MCF 10A (cell line): ENCODE data around the gene TTC7B. TPM values are rescaled to one million over a fixed set of nuclear protein-coding genes. Genes with fewer than 3 reads are reported as not detected.

Experiments
- BruUV-seq: library from RNA; stranded (reverse); fragments of 400-500 nt; replicated peaks from 2 replicates; lab custom pipeline; 2021; lab: Mats Ljungman, UMichigan
- CTCF ChIA-PET: fragments of 300-600 bp; sonication (Branson Sonifier 250); formaldehyde crosslinking; extraction: SDS; loops from one replicate; lab custom pipeline; 2021; ENCODE audit warnings: antibody characterized with exemption, inconsistent platforms; lab: Yijun Ruan, JAX
- POLR2A ChIA-PET: fragments of 300-600, 350-650 bp; sonication (Branson Sonifier 250); formaldehyde crosslinking; extraction: SDS; loops from one replicate; lab custom pipeline; 2020; ENCODE audit warnings: antibody characterized with exemption, inconsistent platforms; lab: Yijun Ruan, JAX
- DNase-seq: peaks from one replicate; pipeline ENCODE4 v3.0.0-alpha.2; 2018; ENCODE audit not compliant: unreplicated experiment
- H3K27ac Mint-ChIP-seq: one replicate; pipeline ENCODE4 v1.8.0; 2022; ENCODE audit warnings: mild to moderate bottlenecking, low read depth, mixed read lengths; ENCODE audit not compliant: unreplicated experiment
- H3K27me3 Mint-ChIP-seq: one replicate; pipeline ENCODE4 v1.8.0; 2022; ENCODE audit warnings: mixed read lengths; ENCODE audit not compliant: insufficient read depth, unreplicated experiment
- H3K36me3 Mint-ChIP-seq: one replicate; pipeline ENCODE4 v1.8.0; 2022; ENCODE audit warnings: mild to moderate bottlenecking, moderate library complexity, mixed read lengths; ENCODE audit not compliant: insufficient read depth, unreplicated experiment
- H3K4me1 Mint-ChIP-seq: one replicate; pipeline ENCODE4 v1.8.0; 2022; ENCODE audit warnings: mixed read lengths; ENCODE audit not compliant: insufficient read depth, unreplicated experiment
- H3K4me3 Mint-ChIP-seq: one replicate; pipeline ENCODE4 v1.8.0; 2022; ENCODE audit warnings: mild to moderate bottlenecking, moderate library complexity, mixed read lengths; ENCODE audit not compliant: unreplicated experiment
- H3K9me3 Mint-ChIP-seq: one replicate; pipeline ENCODE4 v1.8.0; 2022; ENCODE audit warnings: mixed read lengths; ENCODE audit not compliant: unreplicated experiment
- intact Hi-C: fragments of 100-400 bp; cut with micrococcal nuclease; formaldehyde crosslinking; loops from 2 replicates; pipeline ENCODE4 v1.14.1; 2022
- total RNA-seq: library from RNA; stranded (reverse); gene quantifications from 2 replicates; pipeline ENCODE4 v1.2.3, GENCODE V29; 2022
- TF ChIP-seq, protein P1 (sequence below): fragments of 200-600 bp; IDR thresholded peaks from one replicate; pipeline ENCODE4 v1.8.0; 2022; ENCODE audit warnings: antibody characterized with exemption, mild to moderate bottlenecking; ENCODE audit not compliant: unreplicated experiment

Gene TTC7B
- total RNA-seq, 1 experiment from 2014 or later, result 31.1 TPM

DNA sequence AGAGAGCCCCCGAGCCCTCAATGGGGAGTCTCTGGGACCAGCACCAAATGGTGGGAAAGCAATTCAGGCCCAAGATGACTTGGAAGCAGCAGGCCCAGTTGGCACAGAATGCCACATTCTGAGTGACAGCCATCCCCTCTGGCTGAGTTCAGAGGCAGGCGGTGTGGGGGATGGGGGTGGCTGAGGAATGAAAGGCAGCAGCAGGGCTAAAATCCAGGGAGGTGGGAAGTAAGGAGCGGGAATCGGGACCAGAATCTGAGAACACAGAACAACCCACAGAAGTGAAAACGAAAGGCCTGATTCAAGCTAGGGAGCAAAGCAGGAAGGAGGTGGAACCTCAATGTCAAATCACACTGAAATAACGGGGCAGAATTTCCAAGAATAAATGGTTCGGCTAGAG lies 248.2 kb downstream of the TTC7B start:
- intact Hi-C loops, result no loop called here
- Mint-ChIP-seq H3K27me3 (no peaks in the 10 kb centered on the region), H3K27ac (no peak overlapping the region), H3K36me3 (no peaks in the 10 kb centered on the region), H3K4me3 (no peak overlapping the region), H3K4me1 (no peaks in the 10 kb centered on the region), H3K9me3 (no peaks in the 10 kb centered on the region)
- BruUV-seq, result no TSS peak
- POLR2A ChIA-PET, result no interaction called here
- CTCF ChIA-PET, result no interaction called here
- DNase-seq, result no peak
- TF ChIP-seq, protein P1, sequence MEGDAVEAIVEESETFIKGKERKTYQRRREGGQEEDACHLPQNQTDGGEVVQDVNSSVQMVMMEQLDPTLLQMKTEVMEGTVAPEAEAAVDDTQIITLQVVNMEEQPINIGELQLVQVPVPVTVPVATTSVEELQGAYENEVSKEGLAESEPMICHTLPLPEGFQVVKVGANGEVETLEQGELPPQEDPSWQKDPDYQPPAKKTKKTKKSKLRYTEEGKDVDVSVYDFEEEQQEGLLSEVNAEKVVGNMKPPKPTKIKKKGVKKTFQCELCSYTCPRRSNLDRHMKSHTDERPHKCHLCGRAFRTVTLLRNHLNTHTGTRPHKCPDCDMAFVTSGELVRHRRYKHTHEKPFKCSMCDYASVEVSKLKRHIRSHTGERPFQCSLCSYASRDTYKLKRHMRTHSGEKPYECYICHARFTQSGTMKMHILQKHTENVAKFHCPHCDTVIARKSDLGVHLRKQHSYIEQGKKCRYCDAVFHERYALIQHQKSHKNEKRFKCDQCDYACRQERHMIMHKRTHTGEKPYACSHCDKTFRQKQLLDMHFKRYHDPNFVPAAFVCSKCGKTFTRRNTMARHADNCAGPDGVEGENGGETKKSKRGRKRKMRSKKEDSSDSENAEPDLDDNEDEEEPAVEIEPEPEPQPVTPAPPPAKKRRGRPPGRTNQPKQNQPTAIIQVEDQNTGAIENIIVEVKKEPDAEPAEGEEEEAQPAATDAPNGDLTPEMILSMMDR, result no peak

DNA sequence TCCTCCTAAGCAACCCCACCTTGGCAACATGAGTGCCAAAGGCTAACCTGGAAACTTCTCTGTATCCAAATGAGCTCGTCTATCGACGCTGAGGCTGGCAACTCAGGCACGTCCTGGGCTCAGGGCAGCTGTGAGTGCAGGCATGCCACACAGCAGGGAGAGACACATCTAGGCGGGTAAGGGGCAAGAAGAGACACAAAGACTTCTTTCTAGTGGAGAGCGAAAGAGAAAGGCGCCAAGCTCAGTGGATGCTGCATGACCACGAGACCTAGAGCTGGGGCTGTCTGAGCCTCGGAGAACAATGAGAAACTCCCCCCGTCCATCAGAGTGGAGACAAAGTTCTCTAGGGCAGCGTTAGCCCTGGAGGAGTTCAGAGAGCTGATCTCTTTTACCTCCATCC lies 249.0 kb downstream of the TTC7B start:
- H3K36me3 Mint-ChIP-seq, result no peaks in the 10 kb centered on the region
- CTCF ChIA-PET, result no interaction called here
- no peaks in the 10 kb centered on the region for H3K27me3 Mint-ChIP-seq
- H3K9me3 Mint-ChIP-seq, result no peaks in the 10 kb centered on the region
- TF ChIP-seq, protein P1, result no peak
- DNase-seq, result no peak
- H3K27ac Mint-ChIP-seq, result no peak overlapping the region
- intact Hi-C loops, result no loop called here
- POLR2A ChIA-PET, result no interaction called here
- no TSS peak for BruUV-seq
- H3K4me1 Mint-ChIP-seq, result no peaks in the 10 kb centered on the region
- H3K4me3 Mint-ChIP-seq, result no peak overlapping the region

- ChIA-PET CTCF (no interaction called here), POLR2A (no interaction called here)
- intact Hi-C loops, result no loop called here
- H3K36me3 Mint-ChIP-seq, result no peaks in the 10 kb centered on the region
- H3K4me1 Mint-ChIP-seq, result no peaks in the 10 kb centered on the region
- no peaks in the 10 kb centered on the region for H3K9me3 Mint-ChIP-seq
- no peak overlapping the region for H3K27ac Mint-ChIP-seq
- BruUV-seq, result no TSS peak
- TF ChIP-seq, protein P1, result no peak
- H3K4me3 Mint-ChIP-seq, result no peak overlapping the region
- no peaks in the 10 kb centered on the region for H3K27me3 Mint-ChIP-seq
- no peak for DNase-seq
These were observed 249.7 kb downstream of the TTC7B start for GRCh38 chr14:90566481-90566880.

- POLR2A ChIA-PET, result no interaction called here
- Mint-ChIP-seq H3K4me1 (no peaks in the 10 kb centered on the region), H3K9me3 (no peaks in the 10 kb centered on the region), H3K27ac (no peak overlapping the region), H3K27me3 (no peaks in the 10 kb centered on the region), H3K4me3 (no peak overlapping the region), H3K36me3 (no peaks in the 10 kb centered on the region)
- BruUV-seq, result no TSS peak
- DNase-seq, result no peak
- CTCF ChIA-PET, result no interaction called here
- TF ChIP-seq, protein P1, result no peak
- intact Hi-C loops, result no loop called here
These were observed 251.7 kb downstream of the TTC7B start for GRCh38 chr14:90564496-90564895.
